HFF-Myc (cell line): Measurements from ENCODE around the gene GTSF1L.

Experiments
- DNase-seq: peaks from one replicate; pipeline ENCODE4 v3.0.0-alpha.2; 2011; ENCODE audit warnings: low read depth; ENCODE audit errors: extremely low read depth
- H3K4me3 ChIP-seq: replicated peaks from 2 replicates; pipeline ENCODE4 v1.5.1; 2011; ENCODE audit warnings: low read depth, mild to moderate bottlenecking, control low read depth, low read length
- TF ChIP-seq, protein P1 (sequence below): IDR thresholded peaks from 2 replicates; pipeline ENCODE4 v1.5.1; 2012; ENCODE audit warnings: mild to moderate bottlenecking, low read depth, low read length, control low read depth; ENCODE audit errors: missing control alignments

GTSF1L gene

DNA sequence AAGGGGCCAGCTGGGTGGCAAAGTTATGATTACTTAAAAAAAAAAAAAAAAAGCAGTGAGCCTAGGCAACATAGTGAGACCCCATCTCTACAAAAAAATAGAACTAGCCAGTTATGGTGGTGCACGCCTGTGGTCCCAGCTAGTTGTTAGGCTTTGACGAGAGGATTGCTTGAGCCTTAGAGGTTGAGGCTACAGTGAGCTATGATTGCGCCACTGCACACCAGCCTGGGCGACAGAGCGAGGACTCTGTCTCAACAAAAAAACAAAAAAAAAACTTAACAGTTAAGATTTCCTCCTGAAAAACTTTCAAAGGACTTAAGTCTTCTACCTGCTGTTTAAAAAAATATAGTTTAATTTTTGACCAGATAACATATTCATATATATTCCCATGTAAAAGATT is 2.4 kb downstream of the GTSF1L start:
- no peak for DNase-seq
- TF ChIP-seq, protein P1, sequence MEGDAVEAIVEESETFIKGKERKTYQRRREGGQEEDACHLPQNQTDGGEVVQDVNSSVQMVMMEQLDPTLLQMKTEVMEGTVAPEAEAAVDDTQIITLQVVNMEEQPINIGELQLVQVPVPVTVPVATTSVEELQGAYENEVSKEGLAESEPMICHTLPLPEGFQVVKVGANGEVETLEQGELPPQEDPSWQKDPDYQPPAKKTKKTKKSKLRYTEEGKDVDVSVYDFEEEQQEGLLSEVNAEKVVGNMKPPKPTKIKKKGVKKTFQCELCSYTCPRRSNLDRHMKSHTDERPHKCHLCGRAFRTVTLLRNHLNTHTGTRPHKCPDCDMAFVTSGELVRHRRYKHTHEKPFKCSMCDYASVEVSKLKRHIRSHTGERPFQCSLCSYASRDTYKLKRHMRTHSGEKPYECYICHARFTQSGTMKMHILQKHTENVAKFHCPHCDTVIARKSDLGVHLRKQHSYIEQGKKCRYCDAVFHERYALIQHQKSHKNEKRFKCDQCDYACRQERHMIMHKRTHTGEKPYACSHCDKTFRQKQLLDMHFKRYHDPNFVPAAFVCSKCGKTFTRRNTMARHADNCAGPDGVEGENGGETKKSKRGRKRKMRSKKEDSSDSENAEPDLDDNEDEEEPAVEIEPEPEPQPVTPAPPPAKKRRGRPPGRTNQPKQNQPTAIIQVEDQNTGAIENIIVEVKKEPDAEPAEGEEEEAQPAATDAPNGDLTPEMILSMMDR = no peak
- H3K4me3 ChIP-seq = no peak overlapping the region

DNA sequence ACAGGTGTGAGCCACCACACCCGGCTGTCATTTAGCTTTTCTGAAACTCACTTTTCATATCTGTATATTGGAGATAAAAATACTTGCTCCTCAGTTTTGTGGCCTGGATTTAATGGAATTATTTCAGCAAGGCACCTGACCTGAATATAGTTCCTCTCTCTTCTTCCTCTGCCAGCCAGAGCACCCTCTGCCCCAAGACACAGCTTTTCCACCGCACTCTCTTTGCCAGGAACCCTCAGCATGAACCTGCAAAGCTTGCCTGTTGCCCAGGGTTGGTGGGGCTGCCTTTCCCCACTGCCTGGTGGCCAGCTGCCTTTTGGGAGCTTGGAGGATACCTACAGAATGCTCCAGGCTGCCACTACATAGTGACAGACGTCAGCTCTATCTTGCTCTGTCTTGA is 3.1 kb downstream of the GTSF1L start:
- H3K4me3 ChIP-seq = no peak overlapping the region
- no peak for DNase-seq
- TF ChIP-seq, protein P1 = no peak

GRCh38 chr20:43723186-43723585 is 3.6 kb downstream of the GTSF1L start:
- TF ChIP-seq, protein P1 = no peak
- DNase-seq = peak; percentile 56
- H3K4me3 ChIP-seq = no peak overlapping the region

DNA sequence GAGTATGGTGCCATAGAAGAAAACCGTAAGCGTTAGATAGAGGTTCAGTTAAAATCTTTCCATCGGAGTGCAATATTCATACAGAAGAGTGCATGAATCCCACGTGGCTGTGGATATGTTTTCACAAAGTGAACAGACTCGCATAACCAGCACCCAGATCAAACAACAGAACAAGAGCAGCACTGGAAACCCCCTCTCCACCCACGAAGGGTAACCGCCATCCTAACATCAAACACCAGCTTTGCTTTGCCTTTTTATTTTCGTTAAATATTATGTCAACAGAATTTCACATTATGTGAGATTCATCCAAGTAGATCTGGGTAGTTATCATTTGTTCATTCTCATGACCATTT is 4.7 kb downstream of the GTSF1L start:
- DNase-seq = no peak
- no peak overlapping the region for H3K4me3 ChIP-seq
- TF ChIP-seq, protein P1 = no peak

DNA sequence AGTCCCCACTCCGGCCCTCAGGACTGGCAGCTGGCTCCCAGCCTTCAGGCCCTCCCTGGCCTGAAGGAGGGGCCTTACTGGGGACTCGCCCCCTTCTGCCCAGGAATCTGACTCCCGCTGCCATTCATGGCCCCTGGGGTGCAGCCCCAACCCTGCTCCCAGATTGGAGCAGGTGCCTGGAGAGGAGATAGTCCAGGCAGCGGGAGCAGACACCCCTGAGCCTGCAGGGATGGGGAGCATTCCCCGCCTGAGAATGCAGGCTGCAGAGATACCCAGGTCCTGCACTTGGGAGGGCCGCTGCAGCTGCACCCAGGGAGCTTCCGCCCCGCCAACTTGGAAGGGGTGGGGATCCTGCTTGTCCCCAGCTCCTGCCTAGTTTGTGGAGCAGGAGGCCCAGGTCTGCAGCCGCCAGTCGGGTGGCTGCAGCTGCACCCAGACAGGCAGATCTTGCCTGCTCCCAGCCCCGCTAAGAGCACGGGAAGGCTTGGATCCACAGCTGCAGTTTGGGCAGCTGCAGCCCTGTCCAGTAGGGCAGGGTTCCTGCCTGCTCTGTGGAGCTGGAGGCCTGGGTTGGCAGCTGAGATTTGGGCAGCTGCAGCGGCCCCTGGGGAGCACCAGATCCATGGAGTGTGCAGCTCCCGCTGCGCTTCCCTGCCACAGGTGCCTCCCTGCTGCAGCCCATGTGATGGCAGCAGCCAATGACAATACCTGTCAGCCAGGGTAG is 5.2 kb downstream of the GTSF1L start:
- H3K4me3 ChIP-seq = no peak overlapping the region
- TF ChIP-seq, protein P1 = no peak
- no peak for DNase-seq

DNA sequence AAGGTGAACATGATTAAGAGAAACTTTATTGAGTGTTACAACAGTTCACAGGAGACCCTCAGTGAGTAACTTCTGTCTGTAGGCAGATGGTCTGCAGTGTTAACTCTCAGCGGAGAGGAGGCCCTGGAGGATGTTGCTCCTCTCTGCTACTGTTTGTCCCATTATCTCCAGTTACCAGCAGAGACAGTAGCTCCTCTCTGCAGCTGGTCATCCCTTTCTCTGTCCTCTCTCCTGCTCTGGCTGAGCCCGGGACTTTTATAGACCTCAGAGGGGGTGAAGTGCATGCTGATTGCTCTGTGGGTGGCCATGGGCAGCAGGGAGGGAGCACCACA is 5.7 kb downstream of the GTSF1L start:
- TF ChIP-seq, protein P1 = no peak
- DNase-seq = no peak
- no peak overlapping the region for H3K4me3 ChIP-seq

DNA sequence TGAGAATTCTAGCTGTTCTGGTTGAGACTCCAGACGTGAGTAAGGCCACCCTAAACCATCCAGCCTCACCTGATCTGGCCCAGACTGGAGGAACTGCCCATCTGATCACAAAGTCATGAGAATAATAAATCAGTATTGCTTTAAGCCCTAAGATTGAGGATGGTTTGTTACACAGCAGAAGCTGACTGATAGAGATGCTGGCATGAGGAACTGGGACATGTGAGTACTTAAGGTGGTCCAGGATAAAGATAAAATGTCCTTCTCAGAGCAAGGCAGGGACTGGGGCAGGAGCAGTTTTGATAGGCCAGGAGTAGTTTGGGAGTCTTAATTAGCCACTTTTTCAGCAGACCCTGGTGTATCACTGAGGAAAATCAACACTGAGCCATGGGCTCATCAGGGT is 6.8 kb downstream of the GTSF1L start:
- no peak overlapping the region for H3K4me3 ChIP-seq
- no peak for DNase-seq
- TF ChIP-seq, protein P1 = no peak
